ENCODE results near the gene AGPAT4. TPM values are rescaled to one million over a fixed set of nuclear protein-coding genes. Genes with fewer than 3 reads are reported as not detected.
A peak's percentile ranks its signal among the peaks of the same experiment; 100 is the strongest.

The AGPAT4 gene
- total and polyA plus RNA-seq, 8 donors: 12.4 to 19.4 (median 15.7) TPM

- no peaks in the 10 kb centered on the region for H3K9me3 ChIP-seq
- no peak for TF ChIP-seq CTCF (IDR thresholded peaks at IDR 0.05)
- H3K27ac ChIP-seq: no peak overlapping the region
- no peaks in the 10 kb centered on the region for H3K36me3 ChIP-seq
- ATAC-seq: peak; percentile 59
- DNase-seq: no peak
- H3K4me3 ChIP-seq: no peak overlapping the region
- no peaks in the 10 kb centered on the region for H3K27me3 ChIP-seq
- intact Hi-C loops (cut with DNase I): no loop called here
- H3K4me1 ChIP-seq: peaks cover 0 to 17% of the 10 kb centered on the region in 2 donors
These were observed 74.0 kb downstream of the AGPAT4 start for GRCh38 chr6:161199850-161200249.

DNA sequence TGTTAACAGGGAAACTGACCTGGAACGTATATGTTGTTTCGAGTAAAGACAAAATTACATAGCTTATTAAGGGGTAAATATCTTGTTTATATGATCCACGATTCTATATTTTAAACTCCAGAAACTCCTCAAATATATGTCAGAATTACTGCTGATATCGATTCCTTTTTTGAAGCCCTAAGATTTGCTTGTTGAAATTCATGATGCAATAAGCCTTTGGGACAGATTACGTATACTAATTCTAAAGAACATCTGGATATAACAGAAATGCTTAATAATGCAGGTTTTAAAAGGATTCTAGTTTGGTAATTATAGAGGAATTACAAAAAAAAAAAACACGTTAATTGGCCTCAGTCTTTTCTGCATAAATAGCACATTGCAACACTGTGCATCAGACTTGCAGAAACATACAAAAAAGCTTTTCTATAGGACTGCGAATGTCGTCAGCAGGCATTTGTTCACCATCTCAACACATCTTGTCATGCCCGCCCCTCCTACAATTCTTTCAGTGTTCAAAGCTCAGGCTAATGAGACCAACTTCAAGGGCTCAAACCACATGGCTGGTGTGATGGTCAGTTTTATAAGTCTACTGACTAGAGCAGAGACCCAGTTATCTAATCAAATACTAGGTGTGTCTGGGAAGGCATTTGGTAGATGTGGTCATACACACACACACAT, 74.9 kb downstream of the AGPAT4 start:
- DNase-seq (no peak), ATAC-seq (no peak)
- intact Hi-C loops (cut with DNase I): no loop called here
- Histone ChIP-seq H3K9me3 (no peaks in the 10 kb centered on the region), H3K27me3 (no peaks in the 10 kb centered on the region), H3K4me1 (peaks cover 0 to 17% of the 10 kb centered on the region in 2 donors), H3K27ac (no peak overlapping the region), H3K4me3 (no peak overlapping the region), H3K36me3 (no peaks in the 10 kb centered on the region)
- TF ChIP-seq CTCF (IDR thresholded peaks at IDR 0.05): no peak

DNA sequence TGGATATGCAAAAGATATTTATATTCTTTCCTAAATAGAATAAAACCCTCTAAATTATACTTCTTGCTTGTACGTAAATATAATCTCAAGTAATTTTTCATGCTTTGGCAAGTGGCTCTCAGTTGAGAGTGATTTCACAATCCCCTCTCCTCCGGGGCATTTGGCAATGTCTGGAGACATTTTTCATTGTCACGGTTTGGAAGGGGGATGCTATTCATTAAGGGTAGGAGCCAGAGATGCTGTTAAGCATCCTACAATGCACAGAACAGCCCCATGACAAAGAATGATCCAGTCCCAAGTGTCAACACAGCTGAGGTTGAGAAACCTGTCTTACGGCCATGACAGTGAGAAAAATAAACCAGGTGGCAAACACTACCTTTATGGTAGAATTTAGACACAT, 75.7 kb downstream of the AGPAT4 start:
- Histone ChIP-seq H3K4me3 (no peak overlapping the region), H3K27ac (no peak overlapping the region), H3K27me3 (no peaks in the 10 kb centered on the region), H3K9me3 (peaks cover 0 to 3% of the 10 kb centered on the region in 2 donors), H3K36me3 (no peaks in the 10 kb centered on the region), H3K4me1 (peaks cover 0 to 17% of the 10 kb centered on the region in 2 donors)
- ATAC-seq (peak; percentile 14), DNase-seq (no peak)
- intact Hi-C loops (cut with DNase I): no loop called here
- no peak for TF ChIP-seq CTCF (IDR thresholded peaks at IDR 0.05)

DNA sequence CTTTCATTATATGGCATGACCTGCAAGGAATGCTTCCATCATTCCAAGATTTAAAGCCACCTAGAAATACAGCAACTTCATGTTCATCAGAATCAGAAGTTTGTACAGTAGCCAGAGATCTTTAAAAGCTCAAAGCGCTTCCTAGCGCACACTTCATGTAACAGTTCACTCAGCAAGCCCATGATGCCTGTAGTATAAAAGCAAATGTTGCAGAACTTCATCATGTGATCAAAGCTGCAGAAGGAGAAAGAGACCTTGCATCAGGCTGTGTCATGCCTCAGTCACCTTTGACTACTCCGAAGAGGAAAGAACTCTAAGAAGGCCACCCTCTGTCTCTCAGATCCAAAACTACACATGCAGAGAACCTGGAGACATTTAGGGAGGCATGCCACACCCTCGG, 78.5 kb downstream of the AGPAT4 start:
- no peaks in the 10 kb centered on the region for H3K36me3 ChIP-seq
- DNase-seq (no peak), ATAC-seq (peak; percentile 44)
- no peaks in the 10 kb centered on the region for H3K27me3 ChIP-seq
- H3K27ac ChIP-seq: no peak overlapping the region
- TF ChIP-seq CTCF (IDR thresholded peaks at IDR 0.05): no peak
- H3K9me3 ChIP-seq: peaks cover 0 to 3% of the 10 kb centered on the region in 2 donors
- no peak overlapping the region for H3K4me3 ChIP-seq
- intact Hi-C loops (cut with DNase I): no loop called here
- H3K4me1 ChIP-seq: peaks cover 0 to 13% of the 10 kb centered on the region in 2 donors

GRCh38 chr6:161194374-161194773, 79.5 kb downstream of the AGPAT4 start:
- H3K36me3 ChIP-seq: no peaks in the 10 kb centered on the region
- intact Hi-C loops (cut with DNase I): no loop called here
- H3K27me3 ChIP-seq: no peaks in the 10 kb centered on the region
- H3K4me1 ChIP-seq: peaks cover 0 to 4% of the 10 kb centered on the region in 2 donors
- peaks cover 0 to 3% of the 10 kb centered on the region in 2 donors for H3K9me3 ChIP-seq
- DNase-seq (no peak), ATAC-seq (no peak)
- H3K27ac ChIP-seq: no peak overlapping the region
- no peak for TF ChIP-seq CTCF (IDR thresholded peaks at IDR 0.05)
- H3K4me3 ChIP-seq: no peak overlapping the region

Measured in left lung (tissue), 10 donors.